Globus pallidus (tissue), 1 donor: ENCODE measurements around the gene ADAMTSL3.
"Not testable (repeated sequence)": the region's sequence is repeated elsewhere in the genome, so short reads cannot be mapped to it uniquely, and the experiment has no call there.

Source experiments
- DNase-seq: peaks from one replicate; pipeline ENCODE4 v3.0.0-alpha.2; 2015; ENCODE audit warnings: low spot score

The ADAMTSL3 gene

DNA sequence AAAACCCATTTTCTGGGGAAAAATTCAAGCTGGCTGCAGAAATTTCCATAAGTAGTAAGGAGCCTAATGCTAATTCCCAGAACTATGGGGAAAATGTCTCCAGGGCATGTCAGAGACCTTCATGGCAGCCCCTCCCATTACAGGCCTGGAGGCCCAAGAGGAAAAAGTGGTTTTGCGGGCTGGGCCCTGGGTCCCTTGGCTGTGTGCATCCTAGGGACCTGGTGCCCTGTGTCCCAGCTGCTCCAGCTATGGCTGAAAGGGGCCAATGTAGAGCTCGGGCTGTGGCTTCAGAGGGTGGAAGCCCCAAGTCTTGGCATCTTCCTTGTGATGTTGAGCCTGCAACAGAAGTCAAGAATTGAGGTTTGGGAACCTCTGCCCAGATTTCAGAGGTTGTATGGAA is 48.4 kb downstream of the ADAMTSL3 start:
- DNase-seq, result not testable (repeated sequence)

- no peak for DNase-seq
Measured at GRCh38 chr15:83708328-83708727, 54.4 kb downstream of the ADAMTSL3 start.

DNA sequence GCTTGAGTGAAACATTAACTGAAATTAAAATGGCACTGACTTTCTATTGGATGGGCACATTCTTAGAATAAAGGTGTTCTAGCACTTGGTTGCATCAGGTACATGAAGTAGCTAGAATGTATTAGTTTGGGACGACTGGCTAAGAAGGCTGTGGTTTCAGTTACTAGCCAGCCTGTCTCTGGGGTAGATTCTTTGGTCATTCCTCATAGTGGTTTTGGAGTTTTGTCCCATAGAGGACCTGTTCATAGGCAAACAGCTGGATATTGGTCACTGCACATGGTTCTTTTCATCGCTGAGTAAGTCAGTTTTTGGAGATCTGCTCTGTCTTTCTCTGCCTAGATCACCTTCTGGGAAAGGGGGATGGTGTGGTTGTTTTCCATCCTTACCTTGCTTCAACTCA is 55.3 kb downstream of the ADAMTSL3 start:
- DNase-seq, result no peak

- DNase-seq, result no peak
Measured at GRCh38 chr15:83709811-83710210, 55.9 kb downstream of the ADAMTSL3 start.

DNA sequence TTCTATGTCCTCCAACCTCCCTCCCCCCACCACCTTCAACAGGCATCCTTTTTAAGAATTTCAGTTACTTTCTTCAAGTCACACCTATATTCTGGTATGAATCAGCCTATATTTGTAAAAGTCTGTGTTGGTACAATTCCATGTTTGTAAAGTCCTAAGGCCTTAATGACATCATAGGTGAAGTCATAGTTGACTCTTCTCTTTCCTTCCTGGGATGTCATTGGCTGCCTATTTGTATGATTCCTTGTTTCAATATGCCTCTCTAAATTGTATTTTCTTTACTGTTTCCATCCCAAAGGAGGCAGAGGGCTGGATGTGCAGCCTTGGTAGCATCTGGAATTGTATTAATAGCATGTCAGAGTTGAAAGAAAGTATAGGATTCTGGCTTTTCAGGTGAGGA is 56.5 kb downstream of the ADAMTSL3 start:
- DNase-seq, result no peak

DNA sequence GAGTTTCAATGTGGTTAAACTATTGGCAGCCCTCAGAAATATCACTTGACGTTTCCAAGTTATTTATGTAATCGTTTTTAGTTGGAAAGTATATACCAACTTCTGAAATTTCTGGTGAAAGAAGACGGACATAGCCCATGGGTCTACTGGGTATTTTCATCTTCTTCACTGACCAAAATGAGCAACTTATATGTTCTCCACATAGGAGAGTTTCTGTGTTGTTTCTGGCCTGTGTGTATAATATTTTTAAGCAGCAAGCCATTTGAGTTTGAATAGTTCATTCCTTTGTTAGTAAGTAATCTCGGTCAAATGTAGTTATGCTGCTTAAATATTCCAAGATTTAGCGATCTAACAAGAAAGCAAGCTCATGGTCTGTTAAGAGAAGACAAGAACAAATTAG is 57.3 kb downstream of the ADAMTSL3 start:
- DNase-seq, result no peak

DNA sequence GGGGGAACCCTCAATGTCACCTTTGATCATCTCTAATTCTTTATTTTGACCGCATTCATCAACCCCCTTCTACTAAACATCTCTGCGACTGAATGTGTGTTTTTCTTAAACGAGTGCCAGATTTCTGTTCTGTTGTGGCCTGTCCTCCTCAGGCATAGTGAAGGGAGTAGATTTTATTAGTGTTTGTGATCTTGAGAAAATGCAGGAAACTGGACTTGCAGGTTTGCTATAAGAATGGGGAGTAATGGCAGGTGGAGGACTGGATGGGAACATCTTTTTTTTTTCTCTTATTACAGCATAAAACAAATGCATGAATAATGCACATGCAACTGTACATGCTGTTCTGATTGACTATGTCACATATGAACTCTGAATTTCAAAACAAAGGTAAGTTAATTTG is 59.3 kb downstream of the ADAMTSL3 start:
- no peak for DNase-seq

DNA sequence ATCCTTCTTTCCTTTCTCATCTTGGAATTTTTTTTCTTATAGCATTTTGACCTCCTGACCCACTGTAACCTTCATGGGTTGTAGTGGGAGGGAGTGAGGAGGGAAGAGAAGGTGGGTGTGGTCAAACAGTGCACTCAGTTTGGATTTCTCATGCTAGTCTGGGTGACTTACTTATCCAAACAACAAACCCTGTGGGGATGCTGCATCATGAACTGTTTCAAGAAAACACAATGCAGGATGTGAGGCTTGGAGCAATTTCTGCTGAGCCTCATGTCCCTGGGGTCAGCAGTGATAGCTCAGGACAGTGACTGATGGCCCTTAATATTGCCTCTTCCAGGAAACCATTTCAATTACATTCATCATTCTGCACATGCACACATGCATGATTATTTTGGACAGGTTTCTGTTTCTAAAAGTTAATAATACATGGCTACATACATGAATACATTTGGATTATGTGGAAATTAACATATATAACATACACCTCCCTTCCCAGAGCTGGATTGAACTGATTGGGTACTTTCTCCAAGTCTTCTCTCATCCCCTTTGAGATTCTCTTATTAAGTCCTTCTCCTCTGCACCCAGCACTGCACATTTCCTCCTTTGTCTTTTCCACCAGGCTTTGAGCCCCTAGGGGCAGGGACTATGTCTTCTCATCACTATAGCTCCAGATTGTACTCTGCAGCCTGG is 61.2 kb downstream of the ADAMTSL3 start:
- no peak for DNase-seq

- no peak for DNase-seq
Measured at GRCh38 chr15:83716605-83717004, 62.7 kb downstream of the ADAMTSL3 start.

- no peak for DNase-seq
Measured at GRCh38 chr15:83717010-83717409, 63.1 kb downstream of the ADAMTSL3 start.

DNA sequence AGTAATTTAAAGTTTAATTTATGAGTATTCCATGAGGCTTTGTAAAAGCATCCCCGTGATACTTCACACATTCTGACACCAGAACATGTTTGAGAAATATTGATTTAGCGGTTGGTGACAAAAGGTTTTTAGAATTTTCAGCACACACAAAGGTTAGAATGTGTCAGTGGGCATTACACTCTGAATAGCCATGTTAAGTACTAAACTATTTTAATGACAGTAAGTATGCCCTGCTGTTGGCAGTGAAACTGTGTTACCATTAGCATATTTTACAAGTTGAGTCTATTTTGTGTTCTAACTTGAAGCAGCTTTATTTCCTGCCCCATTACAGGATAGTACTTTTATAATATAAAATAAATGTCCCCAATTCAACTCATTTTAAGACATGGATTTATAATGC is 66.5 kb downstream of the ADAMTSL3 start:
- DNase-seq, result peak; percentile 12

DNA sequence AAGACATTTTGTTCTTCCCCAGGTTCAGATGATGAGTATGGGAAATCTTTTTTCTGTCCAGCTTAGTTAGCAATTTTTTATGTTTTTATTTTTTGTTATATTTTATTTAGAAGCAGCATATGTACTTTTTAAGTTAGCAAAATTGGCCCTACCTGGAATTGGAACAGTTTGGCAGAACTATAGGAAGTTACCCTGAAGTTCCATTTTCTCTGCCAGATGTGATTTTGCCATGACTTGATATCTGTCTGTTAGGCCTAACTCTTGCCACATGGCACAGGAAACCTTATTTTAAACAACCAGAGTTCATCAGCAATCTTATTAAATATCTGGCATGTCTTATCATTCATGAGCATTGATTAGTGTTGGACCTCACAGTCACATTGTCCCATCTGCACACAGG is 67.1 kb downstream of the ADAMTSL3 start:
- DNase-seq, result no peak

DNA sequence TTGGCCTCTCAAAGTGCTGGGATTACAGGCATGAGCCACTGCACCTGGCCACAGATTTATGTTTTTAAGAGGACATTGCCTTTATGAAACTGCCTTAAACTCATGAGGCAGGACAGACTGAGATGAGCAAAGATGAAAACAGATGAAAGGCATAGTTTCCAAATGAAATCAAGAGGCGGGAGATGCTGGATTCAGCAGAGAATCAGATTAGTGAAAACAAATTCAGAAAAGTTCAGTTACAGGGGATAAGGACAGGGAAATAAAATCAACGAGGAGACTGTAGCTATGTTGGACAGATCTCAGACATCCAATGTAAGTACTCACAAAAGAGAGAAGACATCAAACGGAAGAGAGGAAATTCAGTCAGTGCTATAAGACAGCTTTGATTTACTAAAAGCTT is 68.1 kb downstream of the ADAMTSL3 start:
- DNase-seq, result no peak

DNA sequence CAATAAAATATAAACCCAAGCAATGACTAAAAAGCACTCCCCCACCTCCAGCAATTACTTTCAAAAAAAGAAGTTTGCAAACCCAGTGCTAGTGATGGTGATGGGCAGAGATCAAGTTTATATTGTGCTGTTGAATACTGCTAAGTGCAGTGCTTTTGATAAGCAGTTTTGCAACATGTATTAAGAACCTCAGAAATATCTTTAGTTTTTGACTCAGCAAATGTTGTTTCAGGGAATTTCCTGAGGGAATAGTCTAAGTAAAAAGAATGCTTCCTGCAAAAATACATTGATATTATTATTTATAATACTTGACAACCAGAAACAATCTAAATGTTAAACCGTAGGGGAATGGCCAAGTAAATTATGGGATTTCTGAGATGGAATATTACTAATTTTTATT is 69.3 kb downstream of the ADAMTSL3 start:
- DNase-seq, result no peak

- no peak for DNase-seq
Measured at GRCh38 chr15:83732196-83732595, 78.3 kb downstream of the ADAMTSL3 start.

- no peak for DNase-seq
Measured at GRCh38 chr15:83732770-83733169, 78.8 kb downstream of the ADAMTSL3 start.

GRCh38 chr15:83733206-83733605 is 79.3 kb downstream of the ADAMTSL3 start:
- DNase-seq, result no peak

DNA sequence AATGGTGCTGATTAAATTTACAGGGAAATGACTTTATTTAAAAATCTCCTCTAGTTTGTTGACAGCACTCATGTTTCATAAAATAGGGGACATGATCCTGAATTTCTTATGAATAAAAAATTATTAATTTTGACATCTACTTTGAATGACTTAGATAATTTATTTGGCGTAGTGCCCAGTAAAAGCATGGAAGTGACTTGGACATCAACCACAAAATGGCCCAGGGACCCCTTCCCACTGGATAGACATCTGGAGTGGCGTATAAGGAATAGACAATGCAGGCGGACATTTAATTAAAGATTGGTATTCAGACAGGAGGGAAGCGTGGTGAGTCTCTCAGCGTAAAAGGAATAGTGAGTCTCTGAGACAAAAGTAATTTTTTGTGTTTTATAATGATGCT is 79.8 kb downstream of the ADAMTSL3 start:
- DNase-seq, result no peak

- DNase-seq, result no peak
Measured at GRCh38 chr15:83734487-83734886, 80.6 kb downstream of the ADAMTSL3 start.

GRCh38 chr15:83739629-83740028 is 85.7 kb downstream of the ADAMTSL3 start:
- DNase-seq, result no peak

DNA sequence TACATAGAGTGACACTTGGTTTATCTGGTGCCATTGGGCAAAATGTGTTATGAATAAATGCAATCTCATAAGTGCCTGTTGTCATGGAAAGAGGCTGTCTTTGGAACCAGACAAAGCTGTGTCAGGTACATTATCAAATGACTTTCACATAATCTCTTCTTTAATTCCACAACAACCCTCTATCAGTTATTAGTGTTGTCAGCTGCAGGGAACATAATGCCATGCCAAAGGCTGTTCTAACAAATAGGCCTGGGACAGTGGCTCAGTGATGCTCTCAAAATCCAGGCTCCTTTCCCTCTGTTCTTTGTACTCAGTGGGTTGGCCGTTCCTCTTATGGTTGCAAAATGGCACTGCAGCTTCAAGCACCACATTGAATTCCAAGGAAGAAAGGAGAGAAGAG is 91.8 kb downstream of the ADAMTSL3 start:
- DNase-seq, result no peak

DNA sequence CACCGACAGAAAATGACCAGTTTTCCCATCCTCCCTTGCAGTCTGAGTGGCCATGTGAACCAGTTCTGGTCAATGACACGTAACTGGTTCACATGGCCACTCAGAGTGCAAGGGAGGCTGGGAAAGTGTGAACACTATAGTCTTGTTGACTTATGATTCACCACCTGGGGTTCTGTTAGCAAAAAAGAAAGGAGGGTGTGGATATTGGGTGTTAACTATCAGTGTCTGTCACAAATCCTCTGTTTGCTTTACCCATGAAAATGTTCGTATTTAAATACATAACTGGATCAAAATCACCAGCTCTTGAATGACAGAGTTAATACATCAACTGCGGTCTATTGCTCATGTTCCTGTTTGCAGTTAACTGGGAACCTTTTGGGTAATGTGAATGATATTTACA is 92.3 kb downstream of the ADAMTSL3 start:
- DNase-seq, result no peak

DNA sequence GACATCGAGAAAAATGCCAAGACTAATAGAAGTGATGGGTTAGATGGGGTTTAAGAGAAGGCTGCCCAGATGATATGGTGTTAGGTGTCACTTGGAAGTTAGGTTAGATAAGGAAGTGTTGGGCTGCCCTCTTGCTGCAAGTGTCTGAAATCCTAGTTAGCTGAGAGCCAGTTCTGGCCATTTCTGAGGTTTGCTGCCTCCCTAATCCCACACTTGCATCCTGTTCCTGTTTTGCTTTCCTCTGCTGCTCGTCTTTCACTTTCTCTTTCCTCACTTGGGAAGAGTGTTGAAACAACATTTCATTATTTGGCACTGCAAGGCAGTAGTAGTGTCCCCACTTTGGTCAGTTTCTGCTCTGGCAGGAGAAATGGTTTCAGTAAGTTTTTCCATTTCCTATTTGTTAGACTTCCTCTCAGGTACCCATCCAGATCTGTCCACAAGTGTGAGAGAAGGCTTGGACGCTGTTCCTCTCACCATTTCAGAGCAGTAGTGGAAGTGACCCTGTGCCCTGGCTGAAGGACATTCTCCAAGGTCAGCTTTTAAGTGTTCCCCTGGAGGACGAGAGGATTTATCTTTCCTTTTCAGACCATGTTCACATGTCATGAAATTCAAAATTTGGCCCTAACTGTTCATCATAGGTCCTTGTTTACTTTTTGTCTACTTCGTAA is 93.3 kb downstream of the ADAMTSL3 start:
- peak; percentile 36 for DNase-seq

- DNase-seq, result no peak
Measured at GRCh38 chr15:83747718-83748110, 93.8 kb downstream of the ADAMTSL3 start.
